Transverse colon (tissue), 3 donors: ENCODE results near the gene BEST4.
A peak's percentile ranks its signal among the peaks of the same experiment; 100 is the strongest.

Experiments used
- CTCF ChIP-seq, 5 experiments: fragments of 200-600 bp in 3 of 5; fragments of 450-650 bp in 2 of 5; sonication (generic) in 3 of 5; IDR thresholded peaks; 1 replicate in 2 of 5; 2 replicates in 3 of 5; pipeline ENCODE4 v1.5.1; 2016 to 2017; ENCODE audit warnings: antibody characterized with exemption in 5 of 5, inconsistent platforms in 3 of 5, mild to moderate bottlenecking in 2 of 5, moderate library complexity in 1 of 5
- POLR2A ChIP-seq: fragments of 450-650 bp; IDR thresholded peaks from one replicate; pipeline ENCODE4 v1.6.1; 2016; ENCODE audit warnings: antibody characterized with exemption, mild to moderate bottlenecking, moderate library complexity

- TF ChIP-seq CTCF (IDR thresholded peaks at IDR 0.05) (peak in 2 of 5 experiments; percentile 8 to 15), POLR2A (peak; percentile 46)
Measured at GRCh38 chr1:44808938-44809917, 21.3 kb upstream of the BEST4 start.
